Measurements from ENCODE around the gene FGF21. TPM values are rescaled to one million over a fixed set of nuclear protein-coding genes. Genes with fewer than 3 reads are reported as not detected.

FGF21 gene
- total RNA-seq, 1 experiment from 2014 or later = not detected

DNA sequence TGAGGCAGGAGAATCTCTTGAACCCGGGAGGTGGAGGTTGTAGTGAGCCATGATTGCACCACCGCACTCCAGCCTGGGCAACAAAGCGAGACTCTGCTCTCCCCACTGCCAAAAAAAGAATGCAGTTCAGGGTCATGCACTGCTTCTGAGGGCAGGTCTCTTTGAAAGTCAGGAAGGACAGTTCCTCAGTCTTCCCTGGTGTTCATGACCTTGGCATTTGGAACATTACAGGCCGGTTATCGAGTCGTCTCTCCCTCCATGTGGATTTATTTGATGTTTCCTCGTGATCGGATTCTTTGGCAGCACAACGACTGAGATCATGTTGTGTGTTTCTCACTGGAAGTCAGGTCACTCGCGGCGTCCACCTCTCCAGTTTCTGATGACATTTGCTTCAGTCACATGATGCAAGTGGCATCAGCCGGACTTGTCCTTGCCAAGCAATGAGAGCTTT is 17.2 kb downstream of the FGF21 start:
- ATAC-seq (no peak), DNase-seq (no peak)
- H3F3A ChIP-seq (ENCODE audit: low read length, unreplicated experiment) = no peaks in the 10 kb centered on the region
- H3K9ac ChIP-seq (ENCODE audit: low read length) = no peak overlapping the region
- no peaks in the 10 kb centered on the region for H3K9me3 ChIP-seq (ENCODE audit: low read length)
- no peak overlapping the region for H3K4me2 ChIP-seq (ENCODE audit: low read length)
- ChIA-PET CTCF (no interaction called here), POLR2A (ENCODE audit: unreplicated experiment) (no interaction called here)
- no peaks in the 10 kb centered on the region for H3K9me2 ChIP-seq (replicated peaks; ENCODE audit: low read length)
- no peaks in the 10 kb centered on the region for H3K27me3 ChIP-seq (ENCODE audit: low read length)
- H3K27ac ChIP-seq (ENCODE audit: low read length) = no peak overlapping the region
- BruUV-seq (replicated peaks) = no TSS peak
- H4K20me1 ChIP-seq (ENCODE audit: low read length) = no peaks in the 10 kb centered on the region
- no peak overlapping the region for H3K4me3 ChIP-seq (ENCODE audit: low read length)
- no peak overlapping the region for H2AFZ ChIP-seq (ENCODE audit: low read length)
- no peak for TF ChIP-seq EZH2phosphoT487 (IDR thresholded peaks at IDR 0.05; ENCODE audit: borderline replicate concordance, low read length)
- no peak for TF ChIP-seq CTCF (conservative IDR thresholded peaks at IDR 0.05; ENCODE audit: low read depth, low read length)
- TF ChIP-seq EZH2 (IDR thresholded peaks at IDR 0.05; ENCODE audit: low read length, unreplicated experiment) = no peak
- no peaks in the 10 kb centered on the region for H3K79me2 ChIP-seq (ENCODE audit: low read length)
- H3K4me1 ChIP-seq (ENCODE audit: insufficient read depth, low read length) = no peaks in the 10 kb centered on the region
- intact Hi-C loops (cut with micrococcal nuclease) = no loop called here
- no peaks in the 10 kb centered on the region for H3K36me3 ChIP-seq (ENCODE audit: low read depth, low read length)

DNA sequence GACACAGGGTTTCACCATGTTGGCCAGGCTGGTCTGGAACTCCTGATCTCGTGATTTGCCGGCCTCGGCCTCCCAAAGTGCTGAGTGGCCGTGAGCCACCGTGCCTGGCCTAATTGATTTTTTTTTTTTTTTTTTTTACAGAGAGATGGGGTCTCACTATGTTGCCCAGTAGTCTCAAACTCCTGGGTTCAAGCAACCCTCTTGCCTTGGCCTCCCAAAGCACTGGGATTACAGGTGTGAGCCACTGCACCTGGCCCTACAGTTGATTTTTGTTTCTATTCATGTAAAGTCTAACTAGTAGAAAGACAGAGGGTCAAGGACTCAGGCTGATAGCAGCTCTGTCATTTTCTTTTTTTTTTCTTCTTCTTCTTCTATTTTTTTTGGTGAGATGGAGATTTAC is 21.8 kb downstream of the FGF21 start:
- Histone ChIP-seq H3F3A (ENCODE audit: low read length, unreplicated experiment) (no peaks in the 10 kb centered on the region), H3K79me2 (ENCODE audit: low read length) (no peaks in the 10 kb centered on the region), H3K9me3 (ENCODE audit: low read length) (no peaks in the 10 kb centered on the region), H4K20me1 (ENCODE audit: low read length) (no peaks in the 10 kb centered on the region), H3K9me2 (replicated peaks; ENCODE audit: low read length) (no peaks in the 10 kb centered on the region), H3K4me1 (ENCODE audit: insufficient read depth, low read length) (no peaks in the 10 kb centered on the region), H3K27me3 (ENCODE audit: low read length) (no peaks in the 10 kb centered on the region), H3K4me3 (ENCODE audit: low read length) (no peak overlapping the region), H2AFZ (ENCODE audit: low read length) (no peak overlapping the region), H3K36me3 (ENCODE audit: low read depth, low read length) (no peaks in the 10 kb centered on the region), H3K4me2 (ENCODE audit: low read length) (no peak overlapping the region), H3K27ac (ENCODE audit: low read length) (no peak overlapping the region), H3K9ac (ENCODE audit: low read length) (no peak overlapping the region)
- TF ChIP-seq EZH2 (IDR thresholded peaks at IDR 0.05; ENCODE audit: low read length, unreplicated experiment) (no peak), CTCF (conservative IDR thresholded peaks at IDR 0.05; ENCODE audit: low read depth, low read length) (no peak)
- no TSS peak for BruUV-seq (replicated peaks)
- ChIA-PET CTCF (no interaction called here), POLR2A (ENCODE audit: unreplicated experiment) (no interaction called here)
- DNase-seq (no peak), ATAC-seq (no peak)
- intact Hi-C loops (cut with micrococcal nuclease) = no loop called here

- Histone ChIP-seq H3K9me2 (replicated peaks; ENCODE audit: low read length) (no peaks in the 10 kb centered on the region), H3K27me3 (ENCODE audit: low read length) (no peaks in the 10 kb centered on the region), H3K4me3 (ENCODE audit: low read length) (no peak overlapping the region), H2AFZ (ENCODE audit: low read length) (no peak overlapping the region), H3K9me3 (ENCODE audit: low read length) (no peaks in the 10 kb centered on the region), H3K27ac (ENCODE audit: low read length) (no peak overlapping the region), H3F3A (ENCODE audit: low read length, unreplicated experiment) (no peaks in the 10 kb centered on the region), H3K79me2 (ENCODE audit: low read length) (no peaks in the 10 kb centered on the region), H3K36me3 (ENCODE audit: low read depth, low read length) (no peaks in the 10 kb centered on the region), H3K4me1 (ENCODE audit: insufficient read depth, low read length) (no peaks in the 10 kb centered on the region), H4K20me1 (ENCODE audit: low read length) (no peaks in the 10 kb centered on the region), H3K4me2 (ENCODE audit: low read length) (no peak overlapping the region), H3K9ac (ENCODE audit: low read length) (no peak overlapping the region)
- no peak for TF ChIP-seq EZH2phosphoT487 (IDR thresholded peaks at IDR 0.05; ENCODE audit: borderline replicate concordance, low read length)
- no peak for TF ChIP-seq CTCF (conservative IDR thresholded peaks at IDR 0.05; ENCODE audit: low read depth, low read length)
- no peak for TF ChIP-seq EZH2 (IDR thresholded peaks at IDR 0.05; ENCODE audit: low read length, unreplicated experiment)
- ChIA-PET POLR2A (ENCODE audit: unreplicated experiment) (no interaction called here), CTCF (no interaction called here)
- DNase-seq (no peak), ATAC-seq (no peak)
- intact Hi-C loops (cut with micrococcal nuclease) = no loop called here
- BruUV-seq (replicated peaks) = no TSS peak
Measured at GRCh38 chr19:48777720-48778119, 22.4 kb downstream of the FGF21 start.

All from PC-3 (cell line).